GM18873 (cell line): Measurements from ENCODE around the gene LMO7.
A peak's percentile ranks its signal among the peaks of the same experiment; 100 is the strongest.
"Not testable (repeated sequence)": the region's sequence is repeated elsewhere in the genome, so short reads cannot be mapped to it uniquely, and the experiment has no call there.

Experiments
- ATAC-seq: cut with Tn5 transposase; IDR thresholded peaks from one replicate; pipeline ENCODE4 v1.9.1; 2021; ENCODE audit warnings: mild to moderate bottlenecking, moderate library complexity, moderate number of reproducible peaks; ENCODE audit not compliant: unreplicated experiment, low FRiP score

LMO7 gene

DNA sequence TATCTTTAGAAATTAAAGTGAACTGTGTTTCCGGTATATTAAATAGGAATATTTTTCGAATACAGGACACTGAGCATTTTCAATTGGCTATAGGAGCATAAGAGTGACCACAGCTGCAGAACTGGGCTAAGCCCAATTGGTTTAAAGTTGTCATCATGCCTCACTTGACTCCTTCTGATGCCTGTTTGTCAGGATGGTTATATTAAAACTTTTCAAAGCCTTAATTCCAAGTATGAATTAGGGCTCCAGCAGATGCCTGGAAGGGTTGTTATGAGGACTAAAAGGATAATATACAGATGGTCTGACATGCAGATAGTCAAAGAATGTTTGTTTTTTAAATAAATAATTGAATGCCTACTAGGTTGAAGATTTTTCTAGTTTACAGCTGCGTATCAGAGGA is 100.0 kb downstream of the LMO7 start:
- ATAC-seq, result no peak

DNA sequence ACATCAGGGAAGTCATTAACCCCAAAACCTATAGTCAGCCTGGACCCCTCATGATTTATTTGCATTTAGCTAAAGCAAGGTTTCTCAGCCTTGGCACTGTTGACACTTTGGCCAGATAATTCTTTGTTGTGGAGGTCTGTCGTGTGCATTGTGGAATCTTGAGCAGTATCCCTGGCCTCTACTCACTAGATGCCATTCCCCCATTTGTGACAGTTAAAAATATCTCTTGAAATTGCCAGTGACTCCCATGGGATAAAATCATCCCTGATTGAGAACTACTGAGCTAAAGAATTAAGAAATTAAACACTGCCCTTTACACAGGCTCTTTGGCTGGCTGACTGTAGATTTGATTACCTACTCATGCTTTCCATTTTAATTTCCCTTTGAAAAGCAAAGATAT is 102.7 kb downstream of the LMO7 start:
- ATAC-seq, result no peak

DNA sequence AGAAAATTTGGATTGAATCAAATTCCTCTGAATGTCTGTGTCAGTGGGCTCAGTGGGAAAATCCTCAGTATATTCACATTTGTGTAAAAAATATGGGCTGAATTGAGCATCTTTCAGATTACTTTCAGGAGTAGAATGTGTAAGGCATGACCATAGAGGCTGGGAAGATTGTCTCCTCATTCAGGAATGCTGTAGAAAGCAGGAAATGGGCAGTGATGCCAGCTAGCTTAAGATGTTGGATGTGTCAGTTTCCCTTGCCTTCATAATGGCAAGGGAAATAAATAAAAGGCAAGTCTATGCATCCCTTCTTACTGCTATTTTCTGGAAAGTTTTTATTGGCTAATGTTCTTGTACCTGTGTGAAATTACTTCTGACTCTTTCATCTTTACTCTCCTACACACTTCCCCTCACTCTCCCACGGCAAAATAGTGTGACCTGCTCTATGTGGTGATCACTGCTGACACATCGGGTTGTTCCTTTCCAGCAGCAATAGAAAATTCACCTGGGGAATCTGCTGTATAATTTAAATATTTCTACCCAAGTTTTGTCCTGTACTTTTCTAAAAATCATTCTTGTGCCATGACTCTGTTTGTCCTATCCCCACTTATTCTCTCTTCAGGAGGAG is 103.2 kb downstream of the LMO7 start:
- ATAC-seq, result no peak

DNA sequence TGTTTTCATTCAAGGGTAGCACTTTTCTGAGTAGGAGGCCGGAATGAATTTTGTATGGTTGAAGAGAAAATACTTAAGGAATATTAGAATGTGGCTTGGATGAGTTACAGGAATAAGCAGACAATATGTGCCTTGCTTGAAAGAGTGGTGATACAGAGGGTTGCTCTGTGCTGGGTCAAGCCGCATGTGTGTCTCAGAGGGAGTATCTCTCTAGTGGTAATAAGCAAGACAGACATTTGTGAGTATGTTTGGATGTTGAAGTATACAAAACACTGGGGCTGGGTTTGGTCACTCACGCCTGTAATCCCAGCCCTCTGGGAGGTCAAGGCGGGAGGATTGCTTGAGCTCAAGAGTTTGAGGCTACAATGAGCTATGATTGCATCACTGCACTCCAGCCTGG is 103.9 kb downstream of the LMO7 start:
- ATAC-seq, result no peak

DNA sequence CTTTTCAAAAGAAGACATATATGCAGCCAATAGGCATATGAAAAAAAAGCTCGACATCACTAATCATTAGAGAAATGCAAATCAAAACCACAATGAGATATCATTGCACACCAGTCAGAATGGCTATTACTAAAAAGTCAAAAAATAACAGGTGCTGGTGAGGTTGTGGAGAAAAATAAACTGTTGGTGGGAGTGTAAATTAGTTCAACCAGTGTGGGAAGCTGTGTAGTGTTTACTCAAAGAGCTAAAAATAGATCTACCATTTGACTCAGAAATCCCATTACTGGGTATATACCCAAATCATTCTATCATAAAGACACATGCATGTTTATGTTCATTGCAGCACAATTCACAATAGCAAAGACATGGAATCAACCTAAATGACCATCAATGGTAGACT is 106.9 kb downstream of the LMO7 start:
- ATAC-seq, result not testable (repeated sequence)

DNA sequence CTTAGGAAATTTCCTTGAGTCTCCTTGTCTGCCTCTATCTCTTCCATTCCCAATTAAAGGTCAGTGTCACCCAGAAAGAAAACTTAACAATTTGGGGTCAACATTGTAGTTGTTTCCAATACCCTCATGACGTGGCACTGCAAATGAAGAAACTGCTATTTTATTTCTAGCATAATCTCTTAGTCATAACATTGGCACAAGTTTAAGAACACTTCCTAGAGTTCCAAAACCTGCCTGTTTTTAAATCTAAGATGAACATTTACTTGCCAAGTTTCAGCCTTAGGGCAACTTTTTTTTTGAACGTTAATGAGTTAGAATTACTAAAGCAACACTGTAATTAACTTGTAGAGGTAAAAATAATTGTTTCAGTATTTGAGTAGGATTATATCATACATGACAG is 108.0 kb downstream of the LMO7 start:
- no peak for ATAC-seq

DNA sequence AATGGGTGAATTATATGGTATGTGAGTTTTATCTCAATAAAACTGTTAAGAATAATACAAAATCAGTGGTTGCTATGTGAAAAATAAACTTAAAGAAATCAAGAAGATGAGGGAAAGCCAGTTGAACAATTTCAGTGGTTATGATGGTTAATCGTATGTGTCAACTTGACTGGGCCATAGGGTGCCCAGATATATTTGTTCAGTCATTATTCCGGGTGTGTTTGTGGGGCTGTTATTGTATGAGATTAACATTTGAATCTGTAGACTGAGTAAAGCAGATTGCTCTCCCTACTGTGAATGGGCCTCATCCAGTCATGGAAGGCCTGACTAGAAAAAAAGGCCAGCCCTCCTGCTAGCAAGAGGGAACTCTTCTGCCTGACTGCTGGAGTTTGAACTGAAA is 109.3 kb downstream of the LMO7 start:
- no peak for ATAC-seq

DNA sequence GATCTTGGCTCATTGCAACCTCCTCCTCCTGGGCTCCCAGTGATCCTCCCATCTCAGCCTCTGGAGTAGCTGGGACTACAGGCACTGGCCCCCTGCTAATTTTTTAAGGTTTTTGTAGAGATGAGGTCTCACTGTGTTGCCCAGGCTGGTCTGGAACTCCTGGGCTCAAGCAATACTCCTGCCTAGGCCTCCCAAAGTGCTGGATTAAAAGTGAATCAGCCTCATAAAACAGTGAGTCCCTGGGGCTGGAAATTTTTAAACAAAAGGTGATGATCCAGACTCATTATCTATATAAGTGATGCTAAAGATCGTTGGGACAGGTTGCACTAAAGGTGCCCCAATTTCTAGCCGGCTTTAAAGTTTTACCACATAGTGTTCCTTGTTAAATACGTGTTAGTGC is 112.7 kb downstream of the LMO7 start:
- ATAC-seq, result no peak

DNA sequence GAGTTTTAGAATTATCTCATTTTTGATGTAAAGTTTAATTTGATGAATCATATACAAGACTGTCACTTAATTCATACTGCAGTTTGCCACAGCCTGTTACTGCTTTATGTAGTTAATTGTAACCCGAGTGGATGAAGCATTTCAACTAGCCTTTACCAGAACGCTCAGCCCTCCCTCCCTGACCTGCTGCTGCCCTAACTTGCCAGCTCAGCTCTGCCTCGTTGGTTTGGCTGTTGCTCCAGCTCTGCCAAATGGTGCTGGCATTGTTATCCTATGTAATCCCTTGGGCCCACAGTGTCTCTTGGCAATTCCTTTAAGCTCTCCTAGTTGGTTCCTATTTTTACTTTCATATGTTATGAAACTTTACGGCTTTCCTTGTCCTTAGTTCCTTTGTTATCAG is 113.3 kb downstream of the LMO7 start:
- ATAC-seq, result no peak

DNA sequence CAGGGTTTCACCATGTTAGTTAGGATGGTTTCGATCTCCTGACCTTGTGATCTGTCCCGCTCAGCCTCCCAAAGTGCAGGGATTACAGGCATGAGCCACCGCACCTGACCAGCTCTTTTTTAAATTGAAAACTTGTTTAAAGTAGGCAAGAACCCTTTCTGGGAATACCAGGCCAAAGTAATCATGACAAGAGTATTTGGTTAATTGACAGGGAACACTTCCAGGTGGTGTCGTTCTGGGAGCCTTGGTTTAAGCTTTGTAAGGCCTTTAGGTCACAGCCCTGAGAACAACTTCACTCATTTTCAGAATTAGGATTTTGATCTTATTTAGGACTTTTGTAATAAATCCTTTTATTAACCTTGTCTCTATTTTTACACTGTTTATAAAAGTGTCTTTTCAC is 115.2 kb downstream of the LMO7 start:
- no peak for ATAC-seq

DNA sequence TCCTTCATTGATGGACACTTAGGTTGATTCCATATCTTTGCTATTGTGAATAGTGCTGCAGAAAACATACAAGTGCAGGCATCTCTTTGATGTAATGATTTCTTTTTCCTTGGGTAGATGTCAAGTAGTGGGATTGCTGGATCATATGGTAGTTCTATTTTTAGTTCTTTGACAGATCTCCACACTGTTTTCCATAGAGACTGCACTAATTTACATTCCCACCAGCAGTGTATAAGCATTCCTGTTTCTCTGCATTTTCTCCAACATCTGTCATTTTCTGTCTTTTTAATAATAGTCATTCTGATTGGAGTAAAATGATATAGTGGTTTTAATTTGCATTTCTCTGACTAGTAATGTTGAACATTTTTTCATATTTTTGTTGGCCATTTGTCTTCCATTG is 116.7 kb downstream of the LMO7 start:
- ATAC-seq, result no peak

DNA sequence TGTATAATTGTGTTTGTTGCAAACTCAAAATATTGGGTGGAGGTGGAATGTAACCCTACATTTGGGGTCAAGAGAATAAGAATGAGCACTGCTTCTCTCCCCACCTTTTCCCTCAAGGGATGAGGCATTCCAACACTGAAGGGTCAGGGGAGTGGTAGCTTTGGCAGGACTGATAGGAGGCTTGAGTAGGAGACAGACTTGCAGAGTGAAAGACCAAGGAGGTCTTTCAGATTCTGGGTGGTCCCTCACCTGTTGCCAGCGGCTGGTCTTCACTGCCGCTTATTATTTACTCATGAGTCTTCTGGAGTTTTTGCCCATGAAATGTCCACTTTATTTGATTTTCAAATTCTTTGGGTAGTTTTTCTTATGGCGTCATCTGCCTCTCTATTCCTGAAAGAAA is 118.8 kb downstream of the LMO7 start:
- no peak for ATAC-seq

DNA sequence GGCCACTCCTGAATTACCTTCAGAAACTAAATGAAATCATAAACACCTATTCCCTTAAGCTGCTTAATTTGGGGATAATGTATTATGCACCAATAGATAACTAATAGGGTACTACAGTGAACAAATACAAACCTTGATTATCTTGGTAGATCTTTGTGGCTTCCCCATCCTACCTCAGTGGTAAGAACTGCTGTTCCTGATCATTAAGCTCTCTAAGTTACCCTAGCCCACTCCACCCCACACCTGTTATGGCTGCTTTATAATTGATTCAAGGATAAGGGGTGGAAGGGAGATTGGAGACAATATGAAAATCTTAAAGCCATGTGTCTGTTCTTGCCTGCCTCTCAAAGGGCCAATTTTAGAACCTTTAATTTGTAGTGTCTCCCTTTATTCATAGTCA is 121.2 kb downstream of the LMO7 start:
- no peak for ATAC-seq

DNA sequence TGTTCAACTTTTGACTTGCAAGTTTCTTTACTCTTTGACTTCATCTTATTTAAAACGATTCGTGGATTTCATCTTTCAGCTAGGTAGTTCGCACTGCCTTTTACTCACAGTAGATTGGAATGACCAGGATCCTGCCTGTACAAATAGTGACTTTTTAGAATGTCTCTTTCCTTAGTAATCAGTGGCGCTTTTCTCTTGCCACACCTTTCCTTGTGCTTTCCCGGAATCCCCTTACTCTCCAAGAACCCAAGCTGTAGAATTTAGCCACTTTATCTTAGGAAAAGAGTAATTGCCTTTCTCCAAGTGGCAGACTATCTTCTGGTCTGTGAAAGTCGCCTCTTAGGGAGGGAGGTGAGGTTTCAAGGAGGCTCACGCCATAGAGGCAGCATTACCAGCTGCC is 123.4 kb downstream of the LMO7 start:
- no peak for ATAC-seq

DNA sequence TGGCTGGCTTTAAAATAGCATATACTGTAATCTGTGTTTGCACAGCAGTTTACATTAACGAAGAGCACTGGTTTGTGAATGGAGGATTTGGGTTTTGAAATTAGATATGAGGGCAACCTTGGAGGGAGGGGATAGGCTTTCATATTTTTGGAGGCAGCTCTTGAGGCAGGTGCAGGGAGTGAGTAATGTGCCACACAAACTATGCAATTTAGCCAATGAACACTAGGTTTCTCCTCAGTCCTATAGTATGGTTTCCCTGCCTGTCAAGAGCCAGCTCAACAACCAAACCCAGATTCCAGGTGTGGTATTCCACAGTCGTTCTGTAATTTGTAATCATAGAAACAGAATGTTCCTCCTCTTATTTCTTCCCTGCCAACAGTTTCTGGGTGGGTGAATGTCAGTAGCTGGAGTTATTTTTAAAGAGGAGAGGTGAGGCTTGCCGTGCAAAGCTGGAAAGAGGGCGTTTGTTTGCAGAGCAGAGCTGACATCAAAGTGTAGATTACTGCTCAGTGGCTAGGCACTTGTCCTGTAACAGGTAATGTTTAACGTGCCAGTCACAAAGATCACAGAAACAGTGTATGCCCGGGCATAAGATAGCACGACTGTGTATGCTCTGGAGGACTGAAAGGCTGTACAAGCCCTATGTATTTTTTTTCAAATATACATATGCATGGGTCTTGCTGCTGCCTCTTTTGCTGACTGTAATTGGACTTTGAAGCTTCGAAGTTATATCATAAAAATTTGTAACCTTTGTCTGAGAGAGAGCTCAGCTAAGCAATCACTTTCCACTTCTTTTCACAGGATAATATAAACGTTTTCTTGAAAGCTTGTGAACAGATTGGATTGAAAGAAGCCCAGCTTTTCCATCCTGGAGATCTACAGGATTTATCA is 124.2 kb downstream of the LMO7 start:
- peak; percentile 47 for ATAC-seq

DNA sequence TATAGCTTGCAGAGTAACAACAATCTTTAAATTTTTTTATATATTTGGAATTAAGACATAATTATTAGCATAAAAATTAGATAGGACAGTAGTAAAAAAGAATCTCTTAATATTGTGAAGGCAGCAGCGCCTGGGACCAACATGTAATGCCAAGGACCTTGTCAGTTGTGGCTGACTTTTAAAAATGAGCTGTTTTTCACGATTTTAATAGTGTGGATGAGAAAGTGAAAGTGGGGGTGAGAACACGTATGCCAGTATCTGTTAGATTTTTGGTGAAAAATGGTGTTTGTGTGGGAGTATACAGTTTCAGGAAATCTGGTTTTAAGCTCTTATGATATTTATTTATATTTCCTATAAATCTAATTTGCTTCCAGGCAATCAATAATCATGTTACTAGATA is 125.2 kb downstream of the LMO7 start:
- ATAC-seq, result no peak

DNA sequence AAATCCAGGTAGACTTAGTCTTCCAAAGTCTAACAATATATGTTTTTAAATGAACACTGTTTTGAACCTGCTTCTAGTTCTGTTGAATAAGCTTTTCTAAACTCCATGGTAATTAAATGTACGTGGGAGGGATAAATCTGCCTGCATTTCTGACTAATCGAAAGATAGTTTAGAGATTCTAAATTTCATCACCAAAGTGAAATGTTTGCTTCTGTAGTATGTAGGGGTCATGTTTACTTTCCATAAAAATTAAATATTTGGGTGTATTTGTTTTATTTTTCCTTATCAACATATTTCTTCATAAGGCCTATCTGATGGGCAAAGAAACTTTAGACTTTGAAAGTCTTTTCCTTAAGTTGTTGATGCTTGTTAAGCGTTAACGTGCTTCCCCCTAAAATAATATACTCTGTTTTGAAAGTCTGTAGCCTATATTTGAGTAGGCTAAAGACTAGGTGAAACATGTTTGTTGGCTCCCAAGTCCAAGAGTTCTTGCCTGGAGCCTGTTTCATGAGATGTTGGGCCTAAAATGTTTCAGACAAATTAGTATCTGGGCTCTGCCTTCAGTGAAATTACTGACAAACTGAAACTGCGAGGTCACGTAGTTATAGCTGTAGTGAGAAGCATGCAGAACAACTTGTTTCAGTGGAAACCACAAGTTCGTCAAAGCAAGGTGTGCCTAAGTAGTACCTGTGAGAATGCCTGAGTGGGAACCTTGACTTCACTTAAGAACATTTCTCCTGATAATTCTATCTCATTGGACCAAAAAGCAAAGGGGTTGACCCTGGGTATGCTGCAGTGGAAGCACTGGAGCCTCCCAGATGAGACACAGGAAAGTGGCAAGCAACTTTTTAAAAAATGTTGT is 126.2 kb downstream of the LMO7 start:
- ATAC-seq, result peak; percentile 95

DNA sequence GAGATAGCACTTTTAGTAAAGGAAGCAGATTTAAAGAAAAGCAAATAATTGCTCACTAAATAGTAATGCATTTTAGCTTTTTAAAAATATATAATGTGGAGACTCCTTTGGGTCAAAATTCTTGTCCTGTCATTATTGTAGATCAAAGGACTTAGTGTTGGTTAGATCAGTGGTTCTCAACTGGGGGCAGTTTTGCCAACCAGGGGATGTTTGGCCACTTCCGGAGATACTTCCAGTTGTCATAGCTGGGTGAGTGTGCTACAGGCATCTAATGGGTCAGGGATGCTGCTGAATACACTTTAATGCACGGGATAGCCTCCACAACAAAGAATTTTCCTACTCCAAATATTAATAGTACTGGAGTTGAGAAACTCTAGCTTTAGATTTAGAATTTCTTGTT is 126.8 kb downstream of the LMO7 start:
- peak; percentile 17 for ATAC-seq

DNA sequence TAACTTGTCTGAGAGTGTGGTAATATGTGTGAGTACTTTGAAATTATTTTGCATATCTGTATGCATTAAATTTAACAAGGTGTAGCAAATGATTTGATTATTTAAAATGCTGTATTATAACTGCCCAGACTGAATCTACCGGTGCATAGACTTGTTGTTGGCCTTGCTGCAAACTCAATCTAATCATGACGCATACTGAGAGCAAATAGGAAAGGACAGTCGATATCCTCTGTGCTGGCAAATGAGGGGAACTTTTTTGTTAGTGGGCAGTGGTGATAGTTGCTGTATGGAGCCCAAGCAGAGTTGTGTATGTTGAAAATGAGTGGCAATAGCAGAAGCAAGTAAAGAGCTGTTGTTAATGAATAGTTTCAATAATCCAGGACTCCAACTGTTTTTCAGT is 127.4 kb downstream of the LMO7 start:
- no peak for ATAC-seq

DNA sequence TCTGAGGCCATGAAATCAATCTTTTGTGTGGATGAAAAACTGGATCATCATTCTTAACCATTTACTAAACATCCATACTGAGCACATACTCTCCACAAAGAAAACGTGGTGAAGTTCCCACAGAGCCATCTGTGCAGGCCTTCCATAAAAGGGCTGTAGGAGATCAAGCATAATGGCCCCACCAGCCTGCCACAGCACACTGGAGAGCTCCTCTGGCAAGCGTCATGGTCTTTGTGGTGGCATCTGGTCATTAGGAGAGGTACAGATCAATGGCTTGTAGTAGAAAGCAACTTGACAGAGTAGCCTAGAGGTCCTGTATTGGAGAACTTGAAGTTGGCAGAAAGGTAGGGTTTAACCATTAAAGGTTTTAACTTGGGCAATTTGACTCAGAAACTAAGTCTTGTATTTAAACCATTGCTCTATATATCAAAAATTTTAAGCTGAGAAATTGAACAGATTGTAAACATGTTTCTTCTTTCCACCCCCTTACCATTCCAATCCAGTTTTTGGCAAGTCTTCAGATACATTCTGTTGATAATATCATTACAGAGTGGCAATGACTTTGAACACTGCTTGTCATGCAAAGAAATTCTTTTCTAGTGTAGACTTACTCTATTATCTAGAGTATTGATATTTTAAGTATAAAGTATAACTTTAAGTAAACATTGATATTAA is 128.3 kb downstream of the LMO7 start:
- ATAC-seq, result no peak

DNA sequence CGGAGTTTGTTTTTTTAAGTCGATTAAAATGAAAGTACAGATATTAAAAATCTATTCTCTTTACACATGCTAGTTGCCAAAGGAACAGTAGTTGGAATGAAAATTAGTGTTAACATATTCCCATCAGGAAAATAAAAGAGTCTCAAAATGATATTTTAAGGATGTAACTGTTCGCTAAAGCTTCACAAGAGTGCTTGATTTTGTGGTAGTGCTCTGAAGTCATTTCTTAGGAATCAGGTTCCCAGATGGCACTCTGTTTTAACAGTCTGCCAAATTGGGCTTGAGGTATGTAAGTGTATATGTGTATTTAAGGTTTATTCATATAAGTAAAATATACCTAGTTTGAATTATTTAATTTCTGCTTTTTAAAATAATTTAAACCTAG is 128.8 kb downstream of the LMO7 start:
- ATAC-seq, result no peak
